Measurements from ENCODE around the gene ZBTB38.

GRCh38 chr3:141321109-141321497 lies 47.2 kb upstream of the ZBTB38 start:
- TF ChIP-seq CTCF (IDR thresholded peaks at IDR 0.05 in 4 of 5, conservative IDR thresholded peaks at IDR 0.05 in 1 of 5) (no peak), POLR2A (IDR thresholded peaks at IDR 0.05) (no peak)
